ENCODE data around the gene ROBO2.

The ROBO2 gene

DNA sequence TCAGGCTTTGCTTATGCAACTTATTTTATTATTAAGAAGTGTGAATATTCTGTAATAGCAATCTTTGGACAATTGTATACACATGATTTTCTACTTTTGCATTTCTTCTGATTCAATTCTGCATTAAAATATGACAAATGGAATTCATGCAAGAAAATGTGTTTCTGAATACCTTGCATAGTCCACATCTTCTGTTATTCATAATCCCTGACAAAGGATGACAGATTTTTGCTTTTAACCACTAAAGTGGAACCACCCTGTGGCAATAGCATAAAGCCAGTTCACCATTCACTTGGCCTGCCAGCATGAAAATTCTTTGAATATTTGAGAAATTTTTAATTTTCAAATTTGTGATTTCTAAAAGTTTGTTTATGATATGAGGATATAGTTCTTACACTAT, 397.0 kb downstream of the ROBO2 start:
- DNase-seq: no peak

DNA sequence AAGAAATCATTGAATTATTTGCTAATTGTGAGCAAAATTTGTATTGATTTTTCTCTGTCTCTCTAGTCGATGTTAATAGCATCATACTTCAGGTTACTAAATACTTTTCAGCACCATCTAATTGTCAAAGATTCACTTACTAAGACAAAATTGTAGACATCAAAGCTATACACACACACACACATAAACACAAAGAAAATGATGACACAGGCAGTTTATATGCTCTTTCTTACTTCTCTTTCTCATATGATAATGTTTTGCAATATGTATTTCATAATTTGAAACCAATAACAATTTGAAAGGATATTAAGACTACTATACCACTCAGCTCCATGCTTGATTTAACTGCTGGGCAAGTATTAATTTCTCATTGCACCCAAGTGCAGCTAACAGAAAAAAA, 406.2 kb downstream of the ROBO2 start:
- DNase-seq: no peak

DNA sequence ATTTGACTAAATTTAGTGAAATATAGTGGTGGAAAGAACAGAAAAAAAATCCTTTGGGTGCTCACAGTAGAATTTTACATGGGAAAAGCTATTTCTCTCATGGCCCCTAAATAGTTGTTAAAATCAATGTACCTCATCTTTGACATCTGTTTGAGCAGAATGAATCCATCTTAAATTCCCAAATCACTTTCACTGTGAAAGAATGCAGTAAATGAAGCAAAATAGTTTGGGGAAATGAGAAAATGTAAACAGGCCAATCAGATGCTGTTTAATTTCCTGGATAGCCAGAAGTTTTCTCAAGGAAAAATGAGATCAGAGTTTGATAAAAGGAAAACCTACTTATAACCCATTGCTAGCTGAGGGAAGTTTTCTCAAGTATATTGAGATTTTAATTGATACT, 406.9 kb downstream of the ROBO2 start:
- DNase-seq: no peak

DNA sequence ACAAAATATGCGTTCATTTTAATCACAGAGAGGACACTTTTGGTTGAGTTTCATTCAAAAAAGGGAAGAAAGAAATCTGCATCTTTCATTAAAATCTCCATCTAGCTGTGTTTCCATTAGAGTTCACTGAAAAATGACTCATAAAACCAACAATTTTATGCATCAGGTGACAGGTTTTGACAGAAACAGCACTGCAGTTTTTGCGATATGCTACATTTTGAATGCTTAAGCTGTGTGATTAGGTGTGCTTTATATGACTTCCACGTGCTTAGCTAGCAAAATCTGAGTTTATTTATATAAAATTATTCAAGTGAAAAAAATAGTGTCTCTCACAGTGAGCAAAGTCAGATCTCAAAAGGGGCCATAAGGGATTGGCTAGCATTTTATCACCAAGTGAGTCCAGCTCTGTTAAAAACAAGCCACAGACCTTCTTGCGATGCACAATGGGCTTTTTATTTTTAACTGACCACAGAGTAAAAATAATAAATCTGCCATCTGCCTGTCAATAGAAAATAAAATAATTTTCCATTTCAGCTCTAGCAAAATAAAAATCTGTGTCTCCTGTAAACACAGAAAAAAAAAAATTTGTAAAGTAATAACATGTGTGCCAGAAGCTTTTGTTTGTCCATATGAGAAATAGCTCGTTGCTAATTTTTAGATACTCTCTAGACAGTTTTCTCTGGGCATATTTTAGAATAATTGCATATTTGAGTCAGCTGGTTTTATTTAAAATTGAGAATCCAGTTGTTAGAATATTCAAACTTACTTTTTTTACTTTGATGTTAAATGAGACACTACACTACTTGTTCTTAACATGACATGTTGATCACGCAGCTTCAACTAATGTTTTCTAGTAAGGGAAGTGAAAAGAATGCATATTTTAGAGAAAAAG, 409.8 kb downstream of the ROBO2 start:
- DNase-seq: no peak

DNA sequence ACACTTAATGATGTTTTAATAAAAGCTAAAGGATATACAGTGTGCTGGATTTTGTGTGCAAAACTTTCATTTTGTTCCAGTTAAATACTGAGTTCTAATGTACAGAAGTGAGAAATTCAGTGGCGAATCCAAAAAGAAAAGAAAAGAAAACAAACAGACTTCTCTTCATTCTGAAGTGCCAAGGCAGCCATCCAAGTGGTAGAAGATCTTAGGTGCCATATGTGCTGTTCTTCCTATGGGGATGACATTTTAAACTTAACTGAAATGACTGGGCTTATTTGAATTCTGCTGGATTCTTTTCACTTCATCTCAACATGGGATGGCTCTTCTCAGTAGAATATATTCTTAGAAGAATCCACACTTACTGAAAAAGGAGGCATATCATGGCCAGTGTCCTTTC, 416.5 kb downstream of the ROBO2 start:
- DNase-seq: no peak

DNA sequence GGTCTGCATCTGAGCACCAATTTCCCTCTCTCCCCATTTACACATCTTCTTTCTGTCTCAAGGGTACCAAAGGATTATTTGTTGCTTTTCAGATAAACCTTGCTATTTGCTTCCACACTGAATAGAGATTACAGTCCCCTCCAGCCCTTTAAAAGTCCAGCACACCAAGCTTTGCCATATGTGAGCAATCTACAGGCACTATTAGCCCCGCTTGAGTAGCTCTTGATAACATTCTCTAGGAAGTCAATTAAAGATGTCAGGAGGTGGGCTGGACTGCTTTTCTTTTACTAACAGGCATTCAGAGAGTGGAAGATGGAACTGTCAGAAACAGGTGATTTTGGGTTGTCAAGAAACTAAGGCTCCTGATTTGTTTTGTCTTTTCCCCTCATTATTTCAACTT, 417.0 kb downstream of the ROBO2 start:
- DNase-seq: no peak

DNA sequence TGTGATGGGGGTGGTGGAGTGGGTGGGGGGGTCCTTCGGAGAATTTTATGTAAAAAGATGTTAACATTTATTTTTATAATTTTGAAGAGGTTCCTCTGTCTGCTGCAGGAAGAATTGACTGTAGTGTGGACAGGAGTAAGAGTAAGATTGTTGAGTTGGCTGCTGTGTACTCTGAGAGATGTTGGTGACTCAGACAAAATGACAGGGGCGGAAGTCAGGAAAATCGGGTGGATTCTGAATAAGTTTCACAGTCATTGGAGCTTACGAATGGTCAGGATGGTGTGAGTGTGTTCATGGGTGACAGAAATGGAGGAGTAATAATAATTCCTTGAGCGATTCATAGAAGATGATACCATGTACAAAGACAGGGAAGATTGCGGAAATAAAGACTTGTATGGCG, 420.0 kb downstream of the ROBO2 start:
- DNase-seq: no peak

DNA sequence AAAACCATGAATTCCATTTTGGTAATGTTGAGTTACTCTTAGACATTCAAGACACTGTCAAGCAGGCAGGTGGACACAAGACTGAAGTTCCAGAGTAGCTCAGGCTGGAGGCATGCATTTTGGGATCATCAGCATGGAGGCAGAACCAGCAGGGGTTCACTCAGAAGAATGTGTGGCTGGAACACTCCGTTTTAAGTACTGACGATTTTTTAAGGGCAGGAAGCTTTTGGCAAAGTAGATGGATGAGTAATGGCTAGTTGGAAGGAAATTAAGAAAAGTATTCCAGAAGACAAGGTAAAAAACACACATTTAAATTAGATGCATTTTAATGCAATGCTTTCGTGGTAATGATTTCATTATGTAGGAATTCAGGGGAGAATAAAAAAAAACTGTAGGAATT, 420.4 kb downstream of the ROBO2 start:
- no peak for DNase-seq

DNA sequence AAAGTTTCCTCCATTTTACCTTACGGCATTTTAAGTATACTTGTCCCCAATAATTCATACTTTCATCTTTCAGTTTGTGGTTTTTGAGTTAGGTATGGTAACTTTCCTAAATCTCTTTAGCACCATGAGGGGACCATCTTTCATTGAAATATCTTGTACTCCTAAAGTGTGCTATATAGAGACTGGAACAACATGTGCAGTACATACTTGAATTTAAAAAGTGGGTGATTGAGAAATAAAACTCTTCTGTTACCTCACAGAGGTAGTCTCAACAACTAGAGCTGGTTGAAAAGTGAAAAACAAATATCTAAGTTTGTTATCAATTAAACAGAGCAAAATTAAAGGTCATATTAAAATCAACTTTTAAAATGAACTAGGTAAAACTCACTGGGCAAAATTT, 423.1 kb downstream of the ROBO2 start:
- no peak for DNase-seq

DNA sequence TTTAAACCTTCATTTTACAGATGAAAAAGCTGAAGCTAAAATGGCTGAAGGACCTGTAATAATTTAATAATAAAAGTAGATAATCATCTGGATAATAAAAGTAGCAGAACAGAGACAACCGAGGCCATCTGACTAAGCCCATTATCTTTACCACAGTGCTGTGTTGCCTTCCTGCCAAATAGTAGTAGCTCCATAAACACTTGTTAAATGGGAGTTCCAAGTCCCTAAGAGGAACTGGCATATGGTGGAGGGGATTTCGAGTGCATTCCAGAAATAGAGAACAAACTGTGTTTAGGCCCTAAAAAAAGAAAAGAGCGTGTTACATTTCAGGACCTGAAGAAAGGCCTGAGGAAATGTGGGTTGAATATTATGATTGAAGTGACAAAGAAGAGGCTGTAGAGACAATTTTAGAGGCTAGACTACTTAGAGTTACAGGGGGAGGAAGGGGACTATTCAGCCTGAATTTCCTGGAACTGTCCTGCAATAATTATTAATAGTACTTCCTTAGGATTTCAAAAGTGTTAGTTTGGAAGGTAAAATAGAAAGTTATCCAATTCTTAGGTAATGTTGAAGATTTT, 424.3 kb downstream of the ROBO2 start:
- no peak for DNase-seq

DNA sequence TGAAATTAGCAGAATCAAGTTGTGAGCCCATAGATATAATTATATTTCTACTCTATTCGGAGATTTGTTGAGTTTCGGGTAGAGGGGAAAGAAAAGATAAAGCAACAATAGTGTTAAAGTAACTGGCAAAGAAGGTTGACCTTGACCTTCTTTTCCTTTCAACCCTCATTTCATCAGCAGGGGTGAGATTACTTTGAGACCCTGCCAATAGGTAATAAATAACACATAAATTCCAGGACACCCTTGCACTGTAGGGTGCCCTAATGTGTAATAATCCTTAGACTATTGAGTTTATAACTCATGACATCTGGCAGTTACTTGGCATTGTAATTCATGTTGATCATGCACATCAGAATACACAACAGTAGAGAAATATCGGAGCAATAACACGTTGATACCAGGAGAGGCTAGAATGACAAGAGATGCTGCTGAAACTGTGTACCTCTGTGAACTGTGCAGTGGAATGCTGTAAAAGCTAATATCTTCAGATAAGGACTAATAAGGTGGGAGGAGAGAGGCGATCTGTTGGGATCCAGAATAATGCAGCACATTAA, 426.7 kb downstream of the ROBO2 start:
- no peak for DNase-seq

DNA sequence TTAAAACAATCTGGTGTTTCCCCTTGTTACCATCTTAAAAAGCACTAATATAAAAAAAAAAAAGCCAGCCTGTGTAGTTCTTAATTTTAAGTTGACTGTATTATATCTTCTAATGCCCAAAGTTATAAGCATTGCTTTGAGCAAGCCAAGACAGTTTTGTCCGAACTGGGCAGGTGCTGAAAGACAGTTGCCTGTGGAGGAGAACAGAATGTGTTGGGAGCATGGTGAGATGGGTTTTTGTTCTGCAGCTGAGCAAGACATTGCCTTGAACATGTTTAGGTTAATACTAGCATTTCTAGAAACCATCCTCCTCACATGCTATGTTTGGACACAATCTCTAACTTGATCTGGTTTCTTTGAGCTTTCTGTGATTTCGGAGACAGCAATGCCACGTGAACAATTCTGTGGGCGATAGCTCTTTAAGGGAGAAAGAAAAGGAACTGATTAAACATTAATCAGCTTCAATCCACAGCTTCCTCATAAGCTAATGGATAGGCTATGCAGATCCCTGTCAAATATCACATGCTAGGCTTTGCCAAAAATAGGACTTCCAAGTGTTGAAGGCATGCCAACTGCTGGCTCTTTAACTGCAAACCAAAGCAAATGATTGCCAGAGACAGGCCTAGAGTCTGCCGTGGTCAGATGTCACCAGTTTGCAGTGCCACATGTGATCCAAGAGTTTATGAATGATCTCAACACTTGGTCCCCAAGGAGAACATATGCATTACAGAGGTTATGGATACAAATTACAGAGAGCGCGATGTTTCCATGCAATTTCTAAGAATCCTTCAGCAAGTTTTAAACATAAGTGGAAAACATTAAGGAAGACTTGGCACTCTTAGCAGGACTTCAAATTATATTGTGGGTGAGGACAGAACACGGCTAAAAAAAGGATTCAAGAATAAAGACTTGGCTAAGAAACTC, 428.1 kb downstream of the ROBO2 start:
- DNase-seq: no peak

DNA sequence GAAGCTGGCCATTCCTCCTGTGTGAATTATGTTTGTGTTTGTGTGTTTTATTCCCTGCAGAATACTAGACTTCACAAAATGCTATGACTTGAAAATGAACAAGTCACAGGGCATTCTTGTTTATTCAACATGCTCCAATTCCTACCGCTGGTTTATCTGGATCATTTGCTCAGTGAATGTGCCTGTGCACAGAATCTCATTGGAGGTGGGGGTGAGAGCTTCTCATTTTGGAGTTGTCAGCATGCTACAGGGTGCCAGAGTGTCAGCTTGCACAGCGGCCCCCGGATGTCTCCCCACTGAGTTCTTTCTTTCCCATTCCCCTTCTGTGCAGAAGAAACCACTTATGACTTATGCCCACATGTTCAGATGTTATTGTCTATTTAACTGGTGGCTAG, 428.7 kb downstream of the ROBO2 start:
- no peak for DNase-seq

DNA sequence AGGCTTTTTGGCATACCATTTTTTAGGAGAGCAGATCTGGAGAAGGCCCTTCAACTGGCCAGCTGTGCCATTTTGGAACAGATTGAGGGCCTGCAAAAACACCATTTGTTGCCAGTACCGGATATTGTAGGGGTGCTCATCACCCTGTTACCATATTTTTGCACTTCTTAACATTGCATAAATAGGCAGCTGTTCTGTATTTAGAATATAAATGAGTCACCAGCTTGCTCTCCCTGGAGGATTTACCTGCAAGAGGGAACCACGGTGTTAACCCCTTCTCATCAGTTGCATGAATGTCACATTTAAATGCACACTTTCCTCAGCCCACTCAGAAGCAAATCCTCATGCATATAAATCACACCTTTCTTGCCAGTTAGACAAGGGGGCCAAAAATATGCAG, 435.6 kb downstream of the ROBO2 start:
- DNase-seq: no peak

DNA sequence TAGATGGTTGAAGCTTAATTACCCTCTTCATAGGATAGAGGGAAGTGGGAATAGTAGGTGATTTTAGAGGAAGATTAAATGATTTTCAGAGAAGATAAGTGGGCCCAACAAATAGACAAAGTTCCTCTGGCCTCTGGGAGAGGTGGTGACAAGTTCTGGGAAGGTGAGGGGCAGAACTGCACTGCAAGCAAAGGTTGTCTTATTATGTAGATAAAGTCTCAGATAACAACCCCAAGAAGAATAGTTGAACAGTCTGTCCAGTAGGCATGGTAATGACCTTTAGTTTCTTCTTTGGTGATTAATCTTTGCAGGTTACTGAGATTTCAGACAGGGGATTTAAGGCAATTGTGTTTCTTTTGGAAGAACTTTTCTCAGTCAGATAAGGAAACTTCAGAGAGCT, 439.1 kb downstream of the ROBO2 start:
- DNase-seq: no peak

DNA sequence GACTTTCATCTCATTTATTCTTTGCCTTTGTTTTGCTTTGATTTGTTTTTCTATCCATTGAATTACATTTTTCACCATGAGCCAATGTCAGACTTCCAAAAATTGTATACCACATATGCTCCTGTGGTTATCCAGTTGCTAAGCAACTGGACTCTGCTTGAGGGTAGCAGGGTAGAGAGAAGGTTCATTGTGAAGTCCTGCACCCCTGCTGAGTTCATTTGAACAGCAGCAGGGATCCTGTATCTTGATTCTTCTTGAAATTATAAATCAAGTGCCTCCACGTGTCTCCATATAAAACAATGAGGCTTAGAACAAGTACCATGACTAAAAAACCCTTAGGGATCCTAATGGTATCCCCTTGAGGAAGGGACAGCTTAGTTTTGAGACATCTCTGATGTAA, 449.3 kb downstream of the ROBO2 start:
- DNase-seq: no peak

DNA sequence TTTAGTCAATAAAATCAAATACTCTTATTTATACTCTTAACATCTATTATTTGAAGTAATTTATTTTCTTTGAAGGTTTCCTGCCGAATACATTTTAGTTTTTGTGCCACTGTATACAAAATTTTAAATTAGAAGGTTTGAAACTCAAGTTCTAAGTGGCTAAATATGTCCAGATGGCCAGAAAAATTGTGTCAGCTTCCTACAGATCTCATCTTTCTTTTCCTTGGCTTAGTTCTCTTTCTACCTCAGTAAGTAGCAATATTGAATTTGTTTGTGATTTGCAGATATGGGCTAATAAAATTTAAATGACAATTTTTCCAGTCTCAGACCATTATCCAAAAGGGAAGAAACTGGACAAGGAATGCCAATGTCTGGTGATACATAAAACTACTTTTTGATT, 452.1 kb downstream of the ROBO2 start:
- no peak for DNase-seq

DNA sequence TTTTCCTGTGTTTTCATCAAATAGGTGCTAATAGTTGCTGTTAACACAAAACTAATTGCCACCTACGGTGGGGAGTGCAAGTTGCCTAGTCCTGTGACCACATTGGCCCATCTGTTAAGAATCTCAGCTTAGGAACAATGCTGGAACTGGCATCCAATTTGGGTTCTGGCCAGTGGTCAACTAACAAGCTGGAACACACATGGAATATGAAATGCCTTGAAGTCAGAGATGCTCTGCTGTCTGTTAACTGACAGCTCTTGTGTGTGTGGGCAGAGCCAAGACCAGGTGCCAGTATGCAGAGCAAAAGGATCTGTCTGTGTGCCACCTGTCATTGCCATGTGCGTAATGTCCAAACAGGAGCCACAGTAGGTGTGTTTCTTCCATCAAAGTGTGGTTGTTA, 460.8 kb downstream of the ROBO2 start:
- no peak for DNase-seq

DNA sequence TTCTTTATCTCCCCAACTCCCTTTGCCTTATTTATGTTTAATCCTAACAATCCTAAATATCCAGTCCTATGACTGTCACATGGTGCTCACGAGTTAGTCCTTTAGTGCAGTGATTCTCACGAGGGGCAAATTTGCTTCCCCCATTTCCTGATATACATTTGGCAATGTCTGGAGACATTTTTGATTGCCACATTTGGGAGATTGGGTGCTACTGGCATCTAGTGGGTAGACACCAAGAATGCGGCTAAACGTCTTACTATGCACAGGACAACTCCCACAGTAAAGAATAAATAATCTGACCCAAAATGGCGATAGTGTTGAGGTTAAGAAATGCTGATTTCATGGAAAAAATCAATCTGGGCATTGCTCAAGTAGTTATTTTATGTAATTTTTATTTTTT, 466.5 kb downstream of the ROBO2 start:
- DNase-seq: no peak

DNA sequence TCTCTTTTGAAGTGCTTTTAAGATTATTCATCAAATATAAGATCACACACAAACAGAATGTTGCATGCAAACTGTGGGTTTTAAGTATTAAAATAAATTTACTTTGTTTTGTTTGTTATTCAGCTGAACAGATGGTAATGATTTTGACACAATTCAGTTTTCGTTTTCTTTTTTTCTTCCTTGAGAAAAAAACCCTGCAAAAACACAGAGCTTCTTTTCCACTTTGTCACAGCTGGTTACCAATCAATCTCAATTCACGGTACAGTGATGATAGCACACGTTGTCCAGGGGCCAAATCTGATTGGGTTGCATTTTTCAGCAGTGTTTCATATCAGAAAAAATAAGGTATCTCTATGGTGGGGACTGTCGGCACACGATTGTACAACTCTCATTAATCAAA, 473.6 kb downstream of the ROBO2 start:
- no peak for DNase-seq

DNA sequence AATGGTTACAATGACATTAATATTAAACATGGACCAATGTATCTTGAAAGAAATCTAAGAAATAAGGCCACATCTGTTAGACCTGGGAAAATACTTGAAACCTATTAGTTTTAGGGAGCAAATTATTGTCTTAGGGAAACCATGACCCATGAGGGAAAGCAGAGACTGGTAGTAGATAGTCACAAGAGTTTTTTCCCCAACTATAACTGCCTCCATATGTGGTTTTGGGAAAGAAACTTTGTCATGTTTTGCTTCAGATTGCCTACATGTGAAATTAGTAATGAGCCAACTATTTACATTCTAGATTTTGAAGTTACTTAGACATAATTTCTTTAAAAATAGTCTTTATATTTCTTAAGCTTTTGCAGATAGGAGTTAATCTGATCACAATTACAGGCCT, 474.9 kb downstream of the ROBO2 start:
- no peak for DNase-seq

DNA sequence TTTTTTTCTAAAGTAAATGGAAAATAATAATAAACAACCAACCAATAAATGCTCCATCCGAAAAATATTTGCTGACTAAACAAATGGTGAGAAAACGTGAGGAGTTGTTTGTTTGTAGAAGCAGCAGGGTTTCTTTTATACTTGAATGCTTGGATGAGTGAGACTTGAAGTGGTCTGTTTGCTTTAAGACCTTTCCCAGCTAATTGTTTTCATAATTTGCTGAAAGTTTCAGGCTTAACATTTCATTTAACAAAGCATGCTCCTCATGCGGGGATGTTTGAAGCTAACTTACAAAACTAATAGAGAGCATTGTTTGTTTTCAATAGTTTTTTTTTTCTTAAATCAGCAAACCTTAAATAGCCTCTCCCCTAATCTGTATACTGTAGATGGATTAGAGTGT, 484.6 kb downstream of the ROBO2 start:
- DNase-seq: no peak

DNA sequence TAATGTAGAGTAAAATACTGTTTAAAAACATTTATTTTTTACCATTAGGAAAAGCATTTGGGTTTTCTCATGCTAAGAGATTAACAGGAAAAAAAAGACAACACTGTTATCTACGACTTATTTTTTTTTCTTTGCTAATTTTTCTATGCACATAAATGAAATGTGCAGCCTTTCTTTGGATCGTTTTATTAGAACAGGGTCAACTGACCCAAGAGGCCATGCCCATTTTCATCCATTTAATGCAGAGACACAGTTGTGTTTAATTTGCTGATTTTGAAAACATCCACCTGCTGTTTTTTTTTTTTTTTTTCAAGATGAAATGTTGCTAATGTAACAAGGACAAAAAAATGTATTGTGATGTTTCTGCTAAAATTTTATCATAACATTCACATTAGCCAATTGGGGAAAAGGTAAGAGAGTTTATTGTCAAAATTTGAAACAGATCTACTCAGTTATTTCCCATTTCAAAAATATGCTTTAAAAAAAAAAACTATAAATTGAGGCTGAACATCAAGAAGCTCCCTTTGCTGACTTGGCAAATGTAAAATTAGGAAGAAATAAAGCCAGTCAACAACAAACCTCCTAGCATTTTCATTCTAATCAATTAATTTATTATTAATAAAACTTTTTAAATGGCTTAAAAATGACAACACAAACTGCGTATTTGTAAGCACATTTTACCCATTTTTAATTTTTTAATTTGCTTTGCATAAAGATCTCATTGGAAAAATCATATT, 485.2 kb downstream of the ROBO2 start:
- no peak for DNase-seq
